Measurements from ENCODE around the gene FKBP7.

The FKBP7 gene

DNA sequence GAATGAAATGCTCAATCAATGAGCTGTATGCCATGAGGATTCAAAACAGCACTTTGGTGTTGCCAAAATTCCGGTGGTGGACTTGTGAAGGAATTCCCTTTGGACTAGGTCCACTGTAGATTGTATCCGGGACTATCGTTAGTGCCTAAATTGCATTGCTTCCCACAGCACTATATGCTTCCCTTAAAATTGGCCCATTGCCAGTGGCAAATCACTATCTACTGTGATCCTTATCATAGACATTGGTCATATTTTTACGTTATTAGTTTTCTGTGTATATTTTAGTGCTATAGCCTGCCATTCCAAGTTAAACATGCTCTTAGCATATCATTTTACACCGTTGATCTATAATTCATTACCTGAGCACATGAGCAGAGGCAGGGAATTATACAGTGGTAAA, 25.5 kb downstream of the FKBP7 start:
- CTCF ChIA-PET: interaction anchor here (0.9 to 1.3 kb wide), 3 partner anchors 10 to 38 kb away, joined by 3 read pairs; no protein-coding TSS in a partner anchor
- no peak for TF ChIP-seq CTCF (IDR thresholded peaks at IDR 0.05; ENCODE audit: control extremely low read depth, extremely low read depth, low read depth, missing control alignments)
- DNase-seq (ENCODE audit: extremely low spot score): no peak
- POLR2A ChIA-PET: no interaction called here

DNA sequence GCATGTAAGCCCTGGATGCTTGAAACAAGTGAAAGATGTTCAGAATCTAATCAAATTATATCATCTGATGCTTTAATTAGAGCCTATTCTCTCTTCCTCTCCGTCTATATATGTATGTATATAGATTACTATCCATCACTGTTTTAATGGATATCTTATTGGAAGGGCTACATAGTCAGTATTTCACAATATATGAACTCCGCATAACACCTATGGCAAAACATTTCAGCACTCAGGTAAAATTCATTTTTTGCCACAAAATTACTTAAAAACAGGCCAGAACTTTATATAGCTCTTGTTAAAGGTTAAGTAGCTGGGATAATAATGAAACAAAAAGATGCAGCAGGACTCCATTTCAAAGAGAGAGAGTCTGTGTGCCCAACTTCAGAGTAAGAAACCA, 26.1 kb downstream of the FKBP7 start:
- no peak for TF ChIP-seq CTCF (IDR thresholded peaks at IDR 0.05; ENCODE audit: control extremely low read depth, extremely low read depth, low read depth, missing control alignments)
- CTCF ChIA-PET: interaction anchor here (0.9 to 1.3 kb wide), 3 partner anchors 10 to 38 kb away, joined by 3 read pairs; no protein-coding TSS in a partner anchor
- DNase-seq (ENCODE audit: extremely low spot score): no peak
- POLR2A ChIA-PET: no interaction called here

GRCh38 chr2:178450774-178451525, 27.4 kb downstream of the FKBP7 start, which contains the start of the genes PJVK and PRKRA:
Gene PJVK (plus strand): TSS chr2:178451378. CDS start chr2:178453410, 2,032 bp downstream.
Gene PRKRA (minus strand): TSS chr2:178451175. CDS start chr2:178451030, 145 bp downstream.
- ChIA-PET POLR2A (interaction anchor here (0.5 to 0.7 kb wide), 4 partner anchors 32 to 315 kb away, joined by 3 to 4 read pairs (median 3); no protein-coding TSS in a partner anchor), CTCF (interaction anchor here (0.7 to 3.5 kb wide), 10 partner anchors 11 to 145 kb away, joined by 3 to 18 read pairs (median 4); no protein-coding TSS in a partner anchor)
- DNase-seq (ENCODE audit: extremely low spot score): peak; percentile 98
- no peak for TF ChIP-seq CTCF (IDR thresholded peaks at IDR 0.05; ENCODE audit: control extremely low read depth, extremely low read depth, low read depth, missing control alignments)

DNA sequence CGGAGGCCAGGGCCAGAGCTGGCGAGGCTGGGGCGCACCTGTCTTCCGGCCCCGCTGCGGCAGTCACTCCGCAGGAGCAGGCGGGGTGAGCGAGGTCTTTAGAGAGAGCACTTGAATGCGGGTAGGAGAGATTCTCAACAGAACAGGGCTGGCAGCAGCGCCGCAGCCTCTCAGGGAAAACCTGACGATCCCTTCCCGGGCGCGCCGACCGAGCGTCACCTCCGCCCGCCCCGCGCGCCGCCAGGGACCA, 28.0 kb downstream of the FKBP7 start:
- ChIA-PET CTCF (interaction anchor here (0.9 to 3.5 kb wide), 11 partner anchors 11 to 144 kb away, joined by 3 to 18 read pairs (median 3); no protein-coding TSS in a partner anchor), POLR2A (interaction anchor here (0.6 to 1.0 kb wide), 2 partner anchors 45 to 316 kb away, joined by 3 read pairs; no protein-coding TSS in a partner anchor)
- no peak for TF ChIP-seq CTCF (IDR thresholded peaks at IDR 0.05; ENCODE audit: control extremely low read depth, extremely low read depth, low read depth, missing control alignments)
- DNase-seq (ENCODE audit: extremely low spot score): no peak

DNA sequence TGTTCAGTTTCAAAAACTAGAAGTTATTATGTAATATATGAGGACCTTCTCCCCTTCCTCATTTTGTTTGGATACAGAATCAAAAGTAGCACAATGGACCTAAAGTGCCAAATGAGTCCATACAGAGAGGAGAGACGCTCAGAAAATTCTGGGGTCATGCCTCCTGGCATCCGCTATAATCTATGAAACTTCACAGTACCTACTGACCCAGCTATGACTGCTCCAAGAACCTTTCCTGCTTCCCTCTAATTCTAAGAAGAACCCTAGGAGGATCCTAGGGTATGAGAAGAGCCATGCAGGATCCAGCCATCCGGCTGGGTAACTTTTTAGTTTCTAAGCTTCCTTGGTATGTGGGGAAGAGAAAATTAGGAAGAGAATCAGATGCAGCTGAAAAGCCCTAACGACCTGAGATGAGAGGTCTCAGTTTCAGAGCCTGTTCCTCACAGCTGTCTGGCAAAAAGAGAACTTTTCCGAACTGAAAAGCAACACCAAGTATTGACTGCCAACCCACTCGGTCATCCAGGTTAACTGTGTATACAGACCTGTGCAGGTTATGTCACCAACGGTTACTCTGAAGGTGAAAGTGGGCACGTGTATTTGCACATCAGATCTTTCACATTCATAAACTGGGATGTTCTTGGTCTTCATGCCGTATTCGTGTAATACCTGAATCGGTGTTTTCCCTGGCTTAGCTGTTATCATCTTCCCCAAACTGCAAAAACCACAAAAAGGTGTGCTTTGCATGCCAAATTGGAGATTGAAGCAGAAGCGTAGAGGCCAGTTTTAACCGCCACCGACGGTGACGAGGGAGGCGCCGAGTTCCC, 28.5 kb downstream of the FKBP7 start:
- ChIA-PET POLR2A (interaction anchor here (1.0 kb wide), 1 partner anchor 44 kb away, joined by 3 read pairs; no protein-coding TSS in a partner anchor), CTCF (interaction anchor here (0.7 to 3.5 kb wide), 6 partner anchors 10 to 217 kb away, joined by 3 to 18 read pairs (median 5); no protein-coding TSS in a partner anchor)
- DNase-seq (ENCODE audit: extremely low spot score): no peak
- TF ChIP-seq CTCF (IDR thresholded peaks at IDR 0.05; ENCODE audit: control extremely low read depth, extremely low read depth, low read depth, missing control alignments): no peak

Data from GM10248 (cell line).